Large intestine (tissue), 3 donors: Measurements from ENCODE around the gene R3HDML. TPM values are rescaled to one million over a fixed set of nuclear protein-coding genes. Genes with fewer than 3 reads are reported as not detected.

Source experiments
- DNase-seq, 2 donors: peaks; one replicate each; pipeline versions ENCODE4 v3.0.0 to v3.0.0-alpha.2; 2013
- H3K27ac ChIP-seq: one replicate; pipeline ENCODE4 v1.5.1; 2013; ENCODE audit warnings: low read length
- H3K27me3 ChIP-seq: 2 replicates; pipeline ENCODE4 v1.6.1; 2013; ENCODE audit warnings: low read length; ENCODE audit not compliant: control insufficient read depth, insufficient read depth
- H3K36me3 ChIP-seq: 2 replicates; pipeline ENCODE4 v1.6.1; 2013; ENCODE audit warnings: low read length; ENCODE audit not compliant: control insufficient read depth, insufficient read depth
- H3K4me1 ChIP-seq: one replicate; pipeline ENCODE4 v1.6.1; 2013; ENCODE audit warnings: low read length; ENCODE audit not compliant: control insufficient read depth, insufficient read depth
- H3K4me3 ChIP-seq: one replicate; pipeline ENCODE4 v1.5.1; 2013; ENCODE audit warnings: low read length
- H3K9me3 ChIP-seq: one replicate; pipeline ENCODE4 v1.6.1; 2013; ENCODE audit warnings: mild to moderate bottlenecking, low read depth, low read length, moderate library complexity; ENCODE audit not compliant: control insufficient read depth
- WGBS: methylation state at CpG from one replicate; pipeline ENCODE4 v1.1.5; 2013; ENCODE audit warnings: low lambda C conversion rate; ENCODE audit not compliant: insufficient coverage; 5-methylcytosine and 5-hydroxymethylcytosine counted together
- polyA plus RNA-seq: library from polyadenylated mRNA; unstranded; fragments of 120-200 nt; gene quantifications from one replicate; pipeline ENCODE4 v1.2.1, GENCODE V29; 2013

The R3HDML gene
- polyA plus RNA-seq, 1 donor: 0.04 TPM

DNA sequence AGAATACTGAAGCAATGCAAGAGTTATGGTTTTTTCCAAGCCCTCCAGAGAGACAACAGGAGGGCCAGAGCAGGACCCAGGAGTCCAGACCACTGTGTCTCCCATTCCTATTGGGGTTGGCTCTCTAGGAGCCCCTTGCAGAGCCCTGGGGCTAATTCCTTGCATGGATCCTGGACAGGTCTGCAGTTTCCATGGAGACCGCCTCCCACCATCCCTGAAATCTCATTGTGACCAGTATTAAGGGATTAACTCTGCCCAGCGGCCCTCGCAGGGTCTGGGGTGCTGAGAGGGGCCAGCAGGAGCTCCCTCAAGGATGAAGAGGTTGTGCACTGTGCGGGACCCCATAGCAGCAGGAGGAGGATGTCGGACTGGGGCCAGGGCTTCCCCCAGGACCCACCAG is 53.4 kb downstream of the R3HDML start:
- DNase-seq: no peak
- Histone ChIP-seq H3K36me3 (peaks cover 34% of the 10 kb centered on the region), H3K9me3 (no peaks in the 10 kb centered on the region), H3K27me3 (no peaks in the 10 kb centered on the region), H3K4me3 (no peak overlapping the region), H3K4me1 (peaks cover 36% of the 10 kb centered on the region), H3K27ac (no peak overlapping the region)
- WGBS: no CpG with 5 or more reads among the region's 5 CpGs

DNA sequence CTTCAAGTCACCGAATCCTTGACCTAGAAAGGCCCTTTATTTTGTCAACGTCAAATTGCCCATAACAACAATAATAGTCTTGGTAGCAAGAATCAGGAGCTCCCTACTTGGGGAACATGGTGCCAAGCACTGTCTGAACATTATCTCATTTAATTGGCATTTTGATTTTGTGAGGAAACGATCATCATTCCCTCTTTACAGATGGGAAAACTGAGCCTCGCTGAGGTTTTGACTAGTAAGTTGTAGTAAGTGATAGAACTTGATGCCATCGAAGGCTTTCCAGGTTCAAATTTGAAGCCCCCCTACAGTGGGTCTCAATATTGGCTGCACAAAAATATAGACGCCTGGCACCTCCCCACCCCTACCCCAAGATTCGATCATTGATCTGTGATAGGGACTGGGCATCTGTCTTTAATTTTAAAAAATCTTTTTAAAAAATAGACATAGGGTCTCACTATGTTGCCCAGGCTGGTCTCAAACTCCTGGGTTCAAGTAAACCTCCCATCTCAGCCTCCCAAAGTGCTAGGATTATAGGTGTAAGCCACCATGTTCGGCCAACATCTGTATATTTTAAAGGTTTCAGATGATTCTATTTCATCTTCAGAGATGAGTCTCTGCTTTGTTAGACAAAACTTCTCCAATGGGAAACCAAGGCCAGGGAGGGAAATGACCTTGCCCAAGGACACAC is 55.4 kb downstream of the R3HDML start:
- H3K4me3 ChIP-seq: peak overlapping the region; percentile 57
- DNase-seq: no peak
- peak overlapping the region; percentile 90 for H3K27ac ChIP-seq

DNA sequence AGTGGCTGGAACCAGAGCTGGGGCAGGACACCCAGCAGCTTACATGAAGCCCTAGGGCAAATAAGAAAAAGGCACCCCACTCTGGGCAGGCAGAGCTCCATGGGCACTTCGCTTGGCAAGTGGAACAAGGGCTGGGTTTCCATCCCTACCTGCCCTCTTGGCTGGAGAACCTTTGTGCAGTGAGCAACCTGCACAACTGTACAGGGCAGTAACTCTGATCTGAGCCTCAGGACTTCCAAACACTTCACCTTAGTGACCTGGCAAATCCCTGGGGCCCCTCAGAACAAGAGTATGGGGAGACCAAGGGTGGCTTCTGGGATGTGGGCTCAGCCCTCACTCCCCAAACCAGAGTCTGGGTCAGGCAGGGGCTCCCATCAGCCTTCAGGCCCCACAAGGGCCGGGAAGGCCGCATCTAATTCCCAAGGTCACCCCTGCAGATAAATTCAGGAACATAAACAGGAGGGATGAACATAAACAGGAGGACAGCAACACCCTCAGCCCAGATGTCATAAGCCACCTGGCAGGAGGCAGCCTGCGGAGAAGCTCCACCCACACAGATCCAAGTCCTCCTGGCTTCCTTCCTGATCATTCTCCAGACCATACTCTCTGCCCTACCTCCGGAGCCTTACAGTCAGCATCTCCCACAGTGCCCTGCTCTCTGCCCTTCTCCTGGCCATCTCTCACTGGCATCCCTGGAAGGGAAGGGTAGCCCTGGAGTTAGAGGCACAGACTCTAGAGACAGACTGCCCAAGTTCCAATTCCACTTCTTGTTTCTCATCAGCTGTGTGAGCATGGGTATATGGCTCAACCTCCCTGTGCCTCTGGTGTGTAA is 56.1 kb downstream of the R3HDML start:
- peaks cover 34% of the 10 kb centered on the region for H3K36me3 ChIP-seq
- H3K4me3 ChIP-seq: peak overlapping the region; percentile 57
- H3K9me3 ChIP-seq: no peaks in the 10 kb centered on the region
- peak overlapping the region; percentile 90 for H3K27ac ChIP-seq
- peak; percentile 79 to 89 for DNase-seq
- no peaks in the 10 kb centered on the region for H3K27me3 ChIP-seq
- WGBS: no CpG with 5 or more reads among the region's 5 CpGs
- H3K4me1 ChIP-seq: peaks cover 44% of the 10 kb centered on the region

More for the DNA sequence above, 55.4 kb downstream of the R3HDML start:
- no CpG with 5 or more reads among the region's 8 CpGs for WGBS
- peaks cover 43% of the 10 kb centered on the region for H3K4me1 ChIP-seq
- no peaks in the 10 kb centered on the region for H3K9me3 ChIP-seq
- H3K27me3 ChIP-seq: no peaks in the 10 kb centered on the region
- peaks cover 34% of the 10 kb centered on the region for H3K36me3 ChIP-seq

DNA sequence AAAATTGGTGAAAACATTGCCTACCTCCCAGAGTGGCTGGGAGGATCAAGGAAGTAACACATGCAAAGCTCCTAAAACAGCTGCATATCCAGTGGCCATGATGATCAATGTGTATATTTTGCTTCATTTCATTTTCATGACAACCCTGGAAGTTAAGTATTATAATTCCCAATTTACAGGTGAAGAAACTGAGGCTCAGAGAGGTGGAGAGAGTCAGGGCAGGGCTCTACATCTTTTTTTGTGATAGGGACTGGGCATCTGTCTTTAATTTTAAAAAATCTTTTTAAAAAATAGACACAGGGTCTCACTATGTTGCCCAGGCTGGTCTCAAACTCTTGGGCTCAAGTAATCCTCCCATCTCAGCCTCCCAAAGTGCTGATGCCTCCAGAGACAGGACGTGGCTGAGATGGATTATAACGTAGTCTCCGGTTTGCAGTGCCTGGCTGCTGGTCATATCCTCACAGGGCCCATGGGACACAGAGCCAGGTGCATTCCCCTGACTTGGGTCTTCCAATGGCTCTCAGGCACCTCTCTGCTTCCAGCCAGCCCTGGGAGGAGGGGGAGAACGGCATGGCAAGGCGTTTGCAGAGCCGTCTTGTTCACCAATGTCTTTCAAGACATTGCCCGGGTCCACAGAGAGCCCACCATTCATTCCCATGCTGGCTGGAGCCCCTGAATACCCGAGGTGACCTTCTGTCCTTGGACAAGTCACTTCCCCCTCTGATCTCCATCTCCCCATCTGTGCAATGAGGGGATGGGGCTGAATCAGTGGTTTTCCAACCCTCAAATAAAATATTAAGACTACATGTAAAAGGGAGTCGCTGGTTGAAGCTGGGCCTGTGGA is 57.0 kb downstream of the R3HDML start:
- no peak for DNase-seq
- H3K27me3 ChIP-seq: no peaks in the 10 kb centered on the region
- no peaks in the 10 kb centered on the region for H3K9me3 ChIP-seq
- peak overlapping the region; percentile 90 for H3K27ac ChIP-seq
- H3K4me3 ChIP-seq: peak overlapping the region; percentile 57
- no CpG with 5 or more reads among the region's 9 CpGs for WGBS
- peaks cover 42% of the 10 kb centered on the region for H3K4me1 ChIP-seq
- H3K36me3 ChIP-seq: peaks cover 27% of the 10 kb centered on the region

DNA sequence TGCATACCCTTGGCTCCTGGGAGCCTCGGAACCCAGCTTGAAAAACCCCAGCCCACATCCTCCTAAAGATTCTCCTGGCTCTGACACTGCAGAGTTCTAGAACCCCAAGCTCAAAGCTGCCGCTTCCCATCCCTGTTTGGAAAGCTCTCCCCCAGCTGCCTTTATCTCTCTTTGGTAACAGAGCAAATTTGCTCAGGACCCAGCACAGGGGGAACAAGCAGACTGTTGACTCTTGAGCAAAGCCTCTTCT is 57.5 kb downstream of the R3HDML start:
- Histone ChIP-seq H3K27ac (peak overlapping the region; percentile 90), H3K36me3 (peaks cover 21% of the 10 kb centered on the region), H3K27me3 (no peaks in the 10 kb centered on the region), H3K4me1 (peaks cover 41% of the 10 kb centered on the region), H3K4me3 (peak overlapping the region; percentile 57), H3K9me3 (no peaks in the 10 kb centered on the region)
- DNase-seq: no peak
- WGBS: no CpG with 5 or more reads among the region's 2 CpGs

DNA sequence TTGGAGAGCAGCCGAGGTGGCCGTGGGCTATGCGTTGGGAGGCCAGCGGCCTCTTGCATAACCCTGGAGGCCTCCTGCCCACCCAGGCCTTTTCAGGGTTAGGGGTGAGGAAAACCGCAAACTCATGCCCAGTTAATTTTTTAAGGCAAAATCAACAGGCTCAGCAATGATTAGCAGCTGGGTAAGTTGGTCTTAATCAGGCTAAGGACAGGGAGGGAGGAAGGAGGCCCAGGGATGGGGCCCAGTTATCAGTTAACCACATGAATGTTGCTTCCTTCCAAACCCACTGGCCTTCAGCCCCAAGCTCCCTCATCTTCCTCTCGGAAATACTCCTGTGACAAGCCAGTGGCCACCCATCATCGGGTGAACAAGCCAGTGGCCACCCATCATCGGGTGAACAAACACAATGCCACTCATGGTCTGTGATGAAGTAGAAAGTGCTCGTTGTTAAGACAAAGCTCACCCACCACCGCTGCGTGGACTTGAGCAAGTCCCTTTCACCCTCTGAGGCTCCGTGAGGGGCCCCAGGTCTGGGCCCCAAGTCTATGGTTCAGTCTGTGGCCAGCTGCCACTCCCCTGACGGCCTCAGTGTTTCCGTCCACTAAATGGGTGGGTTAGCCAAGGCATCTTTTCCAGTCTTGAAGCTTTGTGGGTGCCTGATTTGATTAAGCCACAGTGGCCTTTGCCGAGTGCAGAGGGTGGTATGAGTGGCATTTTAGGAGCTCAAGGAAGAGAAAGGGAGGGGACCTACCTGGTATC is 58.0 kb downstream of the R3HDML start:
- H3K4me1 ChIP-seq: peaks cover 44% of the 10 kb centered on the region
- DNase-seq: peak in 1 of 2 donors; percentile 78
- whole genome bisulfite sequencing: no CpG with 5 or more reads among the region's 15 CpGs
- H3K36me3 ChIP-seq: peaks cover 17% of the 10 kb centered on the region
- no peaks in the 10 kb centered on the region for H3K9me3 ChIP-seq
- no peaks in the 10 kb centered on the region for H3K27me3 ChIP-seq
- H3K4me3 ChIP-seq: peak overlapping the region; percentile 57
- peak overlapping the region; percentile 90 for H3K27ac ChIP-seq

DNA sequence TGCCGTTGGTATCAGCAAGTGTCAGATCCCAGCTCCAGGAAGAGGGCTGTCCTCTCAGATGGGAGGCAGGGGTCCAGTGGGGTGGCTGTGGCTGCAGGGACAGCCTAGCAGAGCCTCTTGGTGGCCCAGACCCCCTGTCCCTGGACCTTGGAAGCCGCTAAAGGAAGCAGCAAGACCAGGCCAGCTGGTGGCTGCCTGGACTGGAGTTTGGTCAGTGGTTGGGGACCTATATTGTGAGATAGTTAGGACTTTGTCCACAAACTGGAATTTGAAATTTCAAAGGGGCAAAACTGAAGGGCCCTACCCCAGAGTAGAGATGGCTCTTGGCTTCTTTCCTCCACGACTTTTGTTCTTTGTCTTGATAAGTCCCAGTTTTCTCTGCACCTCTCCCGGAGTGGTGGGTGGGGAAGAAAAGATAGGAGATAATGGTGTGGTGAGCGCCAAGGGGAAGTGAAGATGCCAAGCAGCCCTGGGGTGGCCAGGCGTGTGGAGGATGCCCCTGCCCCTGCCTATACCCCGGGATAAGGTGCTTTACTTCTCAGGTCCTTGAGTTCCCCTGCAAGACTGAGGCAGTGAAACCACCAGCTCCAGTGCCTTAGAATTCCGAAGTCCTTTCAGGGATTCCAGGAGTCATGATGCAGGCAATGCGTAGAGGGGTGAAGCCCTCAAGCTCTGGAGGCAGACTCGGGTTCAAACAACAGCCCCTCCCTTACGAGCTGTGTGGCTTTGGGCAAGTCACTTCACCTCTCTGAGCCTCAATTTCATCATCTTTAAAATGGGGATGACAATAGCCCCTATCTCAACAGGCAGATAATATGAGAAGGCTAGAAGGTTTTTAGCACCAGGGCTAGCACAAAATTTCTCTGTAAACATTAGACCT is 58.9 kb downstream of the R3HDML start:
- Histone ChIP-seq H3K9me3 (no peaks in the 10 kb centered on the region), H3K27me3 (no peaks in the 10 kb centered on the region), H3K4me1 (peaks cover 51% of the 10 kb centered on the region), H3K27ac (peak overlapping the region; percentile 90), H3K4me3 (peak overlapping the region; percentile 57), H3K36me3 (peaks cover 8% of the 10 kb centered on the region)
- DNase-seq: peak; percentile 57 to 79
- no CpG with 5 or more reads among the region's 11 CpGs for WGBS

DNA sequence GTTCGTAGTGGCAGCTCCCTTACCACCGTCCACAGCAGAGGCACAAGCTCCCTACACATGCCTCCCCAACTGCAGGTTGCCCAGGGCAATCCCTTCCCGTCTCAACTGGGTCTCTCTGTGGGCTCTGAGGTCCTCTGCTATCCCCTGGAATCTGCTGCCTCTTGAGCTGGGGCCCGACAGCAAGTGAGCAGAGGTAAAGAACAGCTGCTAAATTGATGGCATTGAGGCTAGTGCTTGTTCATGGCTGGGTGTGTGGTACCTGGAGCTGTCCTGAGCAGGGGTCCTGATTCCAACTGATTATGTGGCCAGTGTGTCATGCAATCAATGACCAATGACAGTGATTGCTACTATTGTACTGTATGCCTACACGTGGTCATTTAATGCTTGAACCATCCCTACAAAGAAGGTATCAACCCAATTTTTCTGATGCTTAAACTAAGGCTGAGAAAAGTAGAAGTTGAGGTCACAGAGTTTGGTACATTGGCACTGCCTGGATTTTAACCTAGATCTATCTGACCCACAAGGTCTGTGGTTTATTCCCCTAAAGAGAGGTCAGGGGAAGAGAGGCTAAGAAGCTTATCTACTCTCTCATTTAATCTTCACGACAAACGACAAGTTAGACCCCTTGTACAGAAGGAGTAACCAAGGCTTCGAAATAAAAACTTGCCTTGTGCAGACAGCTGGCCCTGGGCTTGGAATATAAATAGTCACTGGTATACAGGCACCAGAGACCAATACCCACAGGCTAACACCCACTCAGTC is 59.7 kb downstream of the R3HDML start:
- Histone ChIP-seq H3K27me3 (no peaks in the 10 kb centered on the region), H3K27ac (peak overlapping the region; percentile 90), H3K4me3 (no peak overlapping the region), H3K9me3 (no peaks in the 10 kb centered on the region), H3K36me3 (no peaks in the 10 kb centered on the region), H3K4me1 (peaks cover 51% of the 10 kb centered on the region)
- no peak for DNase-seq
- WGBS: no CpG with 5 or more reads among the region's 8 CpGs

DNA sequence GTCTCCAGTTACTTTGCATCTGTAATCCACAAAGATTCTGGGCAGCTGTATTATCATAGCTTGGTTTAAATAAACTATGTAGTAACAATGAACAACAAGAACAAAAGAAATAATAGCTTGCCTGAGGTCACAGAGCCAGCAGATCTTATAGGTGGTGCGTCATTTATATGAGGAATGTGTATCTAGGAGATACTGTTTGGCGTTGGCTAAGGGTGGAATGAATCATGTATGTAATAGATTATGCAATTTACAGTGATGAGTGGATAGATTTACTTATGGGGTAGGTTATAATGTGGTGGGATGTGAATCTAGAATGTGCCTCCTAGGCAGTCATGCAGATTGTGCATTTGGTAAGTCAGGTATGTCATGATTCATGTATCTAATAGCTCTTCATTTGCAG is 61.5 kb downstream of the R3HDML start:
- peaks cover 43% of the 10 kb centered on the region for H3K4me1 ChIP-seq
- DNase-seq: peak in 1 of 2 donors; percentile 68
- H3K27me3 ChIP-seq: no peaks in the 10 kb centered on the region
- no peak overlapping the region for H3K4me3 ChIP-seq
- no CpG with 5 or more reads among the region's 2 CpGs for WGBS
- H3K9me3 ChIP-seq: no peaks in the 10 kb centered on the region
- peaks cover 12% of the 10 kb centered on the region for H3K36me3 ChIP-seq
- peak overlapping the region; percentile 31 for H3K27ac ChIP-seq
